ENCODE results near the gene ALDH1A2.

DNA sequence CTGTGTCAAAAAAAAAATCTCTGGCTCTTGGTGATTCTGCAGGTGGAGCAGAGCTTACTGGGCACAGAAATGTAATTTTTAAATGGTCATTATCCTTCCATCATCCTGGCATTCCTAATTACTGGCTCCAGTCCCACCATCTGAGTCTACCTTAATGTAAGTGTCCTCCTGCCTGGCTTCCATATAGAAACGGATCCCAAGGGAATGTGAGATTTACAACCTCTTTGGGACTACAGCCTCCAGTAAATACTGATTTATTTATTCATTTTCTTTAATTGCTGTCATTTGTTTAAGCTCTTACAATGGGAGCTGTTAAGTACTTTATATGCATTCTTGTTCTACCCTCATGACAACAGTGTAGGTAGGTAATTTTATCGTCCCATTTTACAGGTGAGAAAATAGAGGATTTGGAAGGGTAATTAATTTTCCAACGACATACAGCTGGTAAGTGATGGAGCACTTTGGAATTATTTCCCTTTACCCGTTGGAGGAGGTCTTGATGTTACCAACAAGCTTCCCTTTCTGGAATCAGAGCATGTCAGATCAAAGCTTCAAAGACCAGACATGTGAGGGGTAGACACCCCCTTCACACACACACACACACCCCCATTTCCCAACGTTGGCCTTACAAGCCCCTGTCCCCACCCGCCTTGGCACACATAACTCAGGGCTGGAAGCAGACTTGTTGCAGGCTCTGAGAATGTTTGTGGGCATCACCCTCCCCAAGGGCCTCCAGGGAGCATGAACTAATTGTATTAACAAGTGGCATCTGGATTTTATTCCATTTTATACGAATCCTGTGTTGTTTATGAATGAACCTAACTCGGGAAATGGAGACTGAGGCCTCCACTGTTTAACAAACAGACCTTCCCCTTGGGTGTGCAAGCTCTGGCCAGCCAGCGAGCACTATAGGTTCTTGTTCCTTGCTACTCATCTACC lies 116.9 kb downstream of the ALDH1A2 start:
- TF ChIP-seq, protein P1, sequence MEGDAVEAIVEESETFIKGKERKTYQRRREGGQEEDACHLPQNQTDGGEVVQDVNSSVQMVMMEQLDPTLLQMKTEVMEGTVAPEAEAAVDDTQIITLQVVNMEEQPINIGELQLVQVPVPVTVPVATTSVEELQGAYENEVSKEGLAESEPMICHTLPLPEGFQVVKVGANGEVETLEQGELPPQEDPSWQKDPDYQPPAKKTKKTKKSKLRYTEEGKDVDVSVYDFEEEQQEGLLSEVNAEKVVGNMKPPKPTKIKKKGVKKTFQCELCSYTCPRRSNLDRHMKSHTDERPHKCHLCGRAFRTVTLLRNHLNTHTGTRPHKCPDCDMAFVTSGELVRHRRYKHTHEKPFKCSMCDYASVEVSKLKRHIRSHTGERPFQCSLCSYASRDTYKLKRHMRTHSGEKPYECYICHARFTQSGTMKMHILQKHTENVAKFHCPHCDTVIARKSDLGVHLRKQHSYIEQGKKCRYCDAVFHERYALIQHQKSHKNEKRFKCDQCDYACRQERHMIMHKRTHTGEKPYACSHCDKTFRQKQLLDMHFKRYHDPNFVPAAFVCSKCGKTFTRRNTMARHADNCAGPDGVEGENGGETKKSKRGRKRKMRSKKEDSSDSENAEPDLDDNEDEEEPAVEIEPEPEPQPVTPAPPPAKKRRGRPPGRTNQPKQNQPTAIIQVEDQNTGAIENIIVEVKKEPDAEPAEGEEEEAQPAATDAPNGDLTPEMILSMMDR (IDR thresholded peaks at IDR 0.05) = no peak
- TF ChIP-seq POLR2AphosphoS5 (IDR thresholded peaks at IDR 0.05; ENCODE audit: low read depth, low read length) = no peak

All from Panc1 (cell line).